ENCODE results near the gene NUDT19.
"Not testable (repeated sequence)": the region's sequence is repeated elsewhere in the genome, so short reads cannot be mapped to it uniquely, and the experiment has no call there.

Gene NUDT19

DNA sequence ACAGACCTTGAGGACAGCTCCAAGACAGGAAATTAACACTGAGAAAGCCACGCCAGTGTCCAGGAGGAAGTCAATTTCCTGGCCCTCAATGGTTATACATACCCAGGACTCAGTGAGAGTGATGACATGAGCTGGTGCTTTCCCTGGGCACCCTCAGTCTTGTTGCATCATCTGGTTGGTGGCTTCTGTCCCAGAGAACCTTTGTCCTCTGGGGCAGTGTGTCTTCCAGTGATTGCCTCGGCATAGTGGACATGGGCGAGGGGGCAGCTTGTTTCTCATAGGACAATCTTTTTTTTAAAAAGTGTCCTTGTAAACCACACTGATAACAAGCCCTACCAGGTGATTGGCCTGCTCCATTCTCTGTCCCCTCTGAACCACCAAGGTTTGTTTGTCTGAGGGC lies 5.2 kb downstream of the NUDT19 start:
- DNase-seq; intact Hi-C loops (cut with DNase I): not testable (repeated sequence)

DNA sequence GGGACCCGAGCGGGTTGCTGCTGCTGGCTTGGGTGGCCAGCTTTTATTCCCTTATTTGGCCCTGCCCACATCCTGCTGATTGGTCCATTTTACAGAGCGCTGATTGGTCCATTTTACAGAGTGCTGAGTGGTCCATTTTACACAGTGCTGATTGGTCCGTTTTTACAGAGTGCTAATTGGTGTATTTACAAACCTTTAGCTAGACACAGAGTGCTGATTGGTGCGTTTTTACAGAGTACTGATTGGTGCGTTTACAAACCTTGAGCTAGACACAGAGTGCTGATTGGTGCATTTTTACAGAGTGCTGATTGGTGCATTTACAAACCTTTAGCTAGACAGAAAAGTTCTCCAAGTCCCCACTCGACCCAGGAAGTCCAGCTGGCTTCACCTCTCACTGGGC lies 8.5 kb downstream of the NUDT19 start:
- intact Hi-C loops (cut with DNase I) = not testable (repeated sequence)

DNA sequence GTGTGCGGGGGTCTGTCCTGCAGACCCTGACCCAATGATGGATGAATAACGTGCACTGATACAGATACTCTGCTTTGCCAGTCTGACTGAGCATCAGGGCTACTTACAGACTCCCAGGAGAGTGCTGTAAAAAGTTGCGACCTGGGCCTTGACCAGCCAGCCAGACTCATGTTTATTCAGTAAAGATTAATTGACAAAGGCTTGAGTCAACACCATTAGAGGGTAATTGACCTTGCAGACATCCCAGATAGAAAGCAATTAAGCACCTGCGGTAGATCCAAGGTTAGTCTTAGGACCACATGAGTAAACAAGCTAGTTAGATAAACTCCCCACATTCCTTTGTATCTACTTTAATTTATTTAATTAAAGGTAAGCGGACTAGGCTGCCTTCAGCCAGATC lies 10.4 kb downstream of the NUDT19 start:
- intact Hi-C loops (cut with DNase I) = no loop called here

More for the DNA sequence above, 8.5 kb downstream of the NUDT19 start:
- not testable (repeated sequence) for DNase-seq

DNA sequence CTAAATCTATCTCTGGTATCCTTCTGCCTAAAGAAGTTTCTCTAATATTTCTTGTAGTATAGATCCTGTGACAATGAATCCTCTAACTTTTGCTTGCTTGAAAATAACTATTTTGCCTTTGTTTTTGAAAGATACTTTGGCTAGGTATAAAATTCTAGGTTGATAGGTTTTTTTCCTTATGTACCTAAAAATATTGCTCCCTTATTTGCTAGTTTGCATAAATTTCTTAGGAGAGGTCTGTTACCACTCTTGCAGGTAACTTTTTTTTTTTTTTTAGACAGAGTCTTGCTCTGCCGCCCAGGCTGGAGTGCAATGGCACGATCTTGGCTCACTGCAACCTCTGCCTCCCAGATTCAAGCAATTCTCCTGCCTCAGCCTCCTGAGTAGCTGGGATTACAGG lies 12.4 kb downstream of the NUDT19 start:
- DNase-seq; intact Hi-C loops (cut with DNase I): not testable (repeated sequence)

More for the DNA sequence above, 10.4 kb downstream of the NUDT19 start:
- no peak for DNase-seq

DNA sequence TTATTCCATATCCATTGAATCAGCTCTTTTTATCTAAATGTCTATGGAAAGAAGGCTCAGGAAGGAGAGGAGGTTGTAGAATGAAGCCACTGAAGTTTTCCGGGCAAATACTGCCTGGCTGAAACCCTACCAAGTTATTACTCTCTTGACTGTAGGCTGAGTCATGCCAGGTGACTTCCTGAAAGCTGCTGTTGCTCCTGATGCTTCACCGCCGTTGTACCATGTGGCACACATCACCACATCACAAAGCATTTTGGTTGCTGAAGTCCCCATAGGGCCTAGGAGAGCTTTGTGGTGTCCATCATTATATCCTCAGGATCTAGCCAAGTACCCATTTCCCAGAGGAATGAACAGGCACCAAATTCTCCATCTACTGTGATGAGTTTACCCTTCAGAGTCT lies 16.8 kb downstream of the NUDT19 start:
- intact Hi-C loops (cut with DNase I) = no loop called here
- DNase-seq = no peak

DNA sequence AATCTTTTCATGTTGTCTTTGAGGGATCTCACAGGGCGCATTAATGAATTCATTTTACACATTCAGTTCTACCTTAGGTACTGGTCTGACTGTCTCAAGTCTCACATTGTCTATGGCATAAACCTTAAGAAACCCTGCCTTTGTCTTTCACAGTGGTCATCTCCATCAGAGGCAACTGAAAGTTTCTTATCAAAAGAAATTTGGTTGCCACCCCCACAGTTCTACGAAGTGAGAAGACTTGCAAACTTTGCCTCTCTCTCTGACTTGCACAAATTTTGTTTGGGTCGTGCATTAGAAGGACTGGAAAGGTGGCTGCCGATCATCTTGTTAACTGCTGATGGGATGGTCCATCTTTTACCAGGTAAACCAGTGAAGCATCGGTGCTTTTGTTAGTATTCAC lies 17.4 kb downstream of the NUDT19 start:
- intact Hi-C loops (cut with DNase I) = no loop called here
- DNase-seq = no peak

DNA sequence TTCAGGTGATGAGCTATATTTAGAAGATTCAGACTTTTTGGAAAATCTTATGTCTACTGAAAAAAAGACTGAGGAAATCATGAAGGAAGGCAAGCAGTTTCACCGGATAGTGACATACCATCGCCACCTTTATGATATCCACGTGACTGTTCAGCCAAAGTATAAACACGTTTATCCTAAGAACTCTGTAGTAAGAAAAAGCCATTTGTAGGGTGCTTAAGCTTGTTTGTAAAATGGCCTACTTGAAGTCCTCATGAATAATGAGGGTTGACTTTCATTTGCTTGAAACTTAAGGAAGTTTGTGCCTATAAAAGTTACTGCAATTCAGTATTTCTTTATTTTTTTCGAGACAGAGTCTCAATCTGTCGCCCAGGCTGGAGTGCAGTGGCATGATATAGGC lies 20.1 kb downstream of the NUDT19 start:
- intact Hi-C loops (cut with DNase I) = no loop called here
- no peak for DNase-seq

DNA sequence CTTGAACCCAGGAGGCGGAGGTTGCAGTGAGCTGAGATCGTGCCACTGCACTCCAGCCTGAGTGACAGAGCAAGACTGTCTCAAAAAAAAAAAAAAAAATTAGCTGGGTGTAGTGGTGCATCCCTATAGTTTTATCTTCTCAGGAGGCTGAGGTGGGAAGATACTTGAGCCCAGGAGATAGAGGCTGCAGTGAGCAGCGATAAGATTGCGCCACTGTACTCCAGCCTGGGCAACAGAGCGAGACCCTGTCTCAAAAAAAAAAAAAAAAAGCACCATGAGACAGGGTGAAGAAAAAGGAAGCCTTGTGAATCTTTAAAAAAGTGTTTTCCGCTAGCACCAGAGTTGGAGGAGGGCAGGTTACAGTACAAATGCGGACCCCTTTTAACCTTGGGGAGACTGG lies 24.6 kb downstream of the NUDT19 start:
- intact Hi-C loops (cut with DNase I) = not testable (repeated sequence)

DNA sequence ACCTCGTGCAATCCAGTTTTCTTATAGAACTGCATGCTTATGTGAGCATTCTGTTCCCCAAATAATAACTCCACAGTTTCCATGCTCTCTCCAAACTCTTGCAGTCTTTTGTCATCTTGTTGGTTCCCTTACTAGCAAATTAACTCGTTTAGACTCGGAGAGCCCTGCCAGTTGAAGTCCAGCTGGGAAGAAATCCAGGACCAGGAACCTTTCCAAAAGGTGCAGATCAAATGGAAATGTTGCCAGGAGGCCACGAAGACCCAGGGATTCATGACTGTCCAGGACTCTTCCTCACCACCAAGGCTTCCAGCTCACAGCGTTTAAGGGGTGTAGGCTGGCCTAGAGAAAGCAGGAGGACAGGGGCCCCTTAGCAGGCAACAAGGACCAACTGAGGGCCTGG lies 25.9 kb downstream of the NUDT19 start:
- intact Hi-C loops (cut with DNase I) = no loop called here
- no peak for DNase-seq

More for the DNA sequence above, 24.6 kb downstream of the NUDT19 start:
- not testable (repeated sequence) for DNase-seq

DNA sequence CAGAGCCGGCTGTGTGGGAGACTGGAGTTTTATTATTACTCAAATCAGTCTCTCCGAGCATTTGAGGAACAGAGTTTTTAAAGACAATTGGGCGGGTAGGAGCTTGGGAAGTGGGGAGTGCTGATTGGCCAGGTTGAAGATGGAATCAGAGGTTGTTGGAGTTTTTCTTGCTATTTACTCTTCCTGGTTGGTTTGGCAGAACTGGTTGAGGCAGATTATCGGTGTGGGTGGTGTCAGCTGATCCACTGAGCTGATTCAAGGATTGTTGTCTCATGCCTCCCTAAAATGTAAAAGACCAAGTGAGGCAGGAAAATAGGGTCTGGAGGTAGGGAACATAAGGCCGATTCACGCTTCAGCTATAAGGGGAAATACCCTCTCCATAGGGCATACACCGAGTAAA lies 26.7 kb downstream of the NUDT19 start:
- intact Hi-C loops (cut with DNase I) = no loop called here
- peak in 11 of 42 donors; percentile 5 to 45 (median 17) for DNase-seq

DNA sequence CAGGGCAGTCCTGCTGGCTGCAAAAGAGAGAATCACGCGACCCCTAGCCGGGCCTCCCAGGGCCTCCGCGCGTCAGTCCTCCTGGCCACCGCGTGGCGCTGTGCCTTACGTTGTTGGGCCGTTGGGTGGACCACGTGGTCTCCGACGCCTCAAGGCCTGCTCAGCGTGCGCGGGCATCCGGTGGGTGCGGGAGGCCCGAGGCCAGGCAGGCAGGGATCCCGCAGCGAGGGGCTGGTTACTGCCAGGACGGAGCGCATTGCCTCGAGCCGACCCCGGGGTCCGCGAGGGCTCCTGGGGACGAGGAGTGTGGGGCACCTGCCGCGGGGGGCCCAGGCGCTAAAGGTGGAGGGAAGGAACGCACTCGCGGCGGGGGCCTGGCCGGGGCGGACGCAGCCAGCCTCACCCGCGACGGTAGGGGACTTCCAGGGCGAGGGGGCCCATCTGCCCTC lies 28.0 kb downstream of the NUDT19 start, which contains the start of gene TDRD12:
TSS of gene TDRD12 (plus strand) at position 157 of the 449 bp plus-strand sequence. CDS start 306 bp downstream, outside the sequence.
- intact Hi-C loops (cut with DNase I) = no loop called here
- DNase-seq = no peak

DNA sequence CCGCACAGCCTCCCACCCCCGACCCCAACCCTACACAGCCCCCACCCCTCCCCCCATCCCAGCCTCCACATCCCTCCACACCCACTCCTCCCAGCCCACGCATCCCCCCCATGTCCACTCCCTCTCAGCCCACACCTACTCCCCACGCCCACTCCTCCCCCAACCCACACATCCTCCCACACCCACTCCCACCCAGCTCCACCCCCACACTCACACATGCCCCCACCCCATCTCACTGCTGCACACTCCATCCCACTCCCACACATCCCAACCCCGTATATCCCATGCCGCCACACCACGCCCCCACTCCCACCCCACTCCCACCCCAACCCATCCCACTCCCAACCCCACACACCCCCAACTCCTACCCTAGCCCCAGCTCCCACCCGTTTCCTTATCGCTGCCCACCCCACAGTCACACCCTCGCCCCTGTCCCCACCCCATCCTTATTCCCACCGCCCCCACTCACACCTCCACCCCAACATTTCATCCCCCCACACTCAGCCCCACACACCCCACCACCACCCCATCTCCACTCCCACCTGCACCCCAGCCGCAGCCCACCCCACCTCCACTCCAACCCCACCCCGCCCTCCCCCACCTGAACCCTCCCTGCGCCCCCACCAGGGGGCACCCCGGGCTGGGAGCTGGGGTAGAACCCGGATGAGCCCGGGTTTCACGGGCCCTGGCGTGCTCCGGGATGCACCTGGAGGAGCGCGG lies 28.8 kb downstream of the NUDT19 start:
- no peak for DNase-seq
- intact Hi-C loops (cut with DNase I) = no loop called here

DNA sequence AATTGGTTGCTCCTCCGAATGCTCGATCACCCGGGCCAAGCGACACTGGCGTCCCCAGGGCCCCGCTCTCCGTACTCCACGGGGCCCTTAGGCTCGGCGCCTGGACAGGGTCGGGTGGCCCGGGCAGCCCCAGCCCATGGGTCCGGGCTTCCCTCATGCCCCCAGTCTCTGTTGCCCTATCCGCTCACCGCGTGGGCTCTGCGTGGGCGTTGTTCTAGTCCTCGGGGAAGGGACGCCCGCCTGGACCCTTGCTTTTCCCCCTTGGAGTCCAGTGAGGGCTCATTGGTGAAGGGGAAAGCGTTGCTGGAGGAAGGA lies 29.3 kb downstream of the NUDT19 start:
- intact Hi-C loops (cut with DNase I) = no loop called here
- no peak for DNase-seq

DNA sequence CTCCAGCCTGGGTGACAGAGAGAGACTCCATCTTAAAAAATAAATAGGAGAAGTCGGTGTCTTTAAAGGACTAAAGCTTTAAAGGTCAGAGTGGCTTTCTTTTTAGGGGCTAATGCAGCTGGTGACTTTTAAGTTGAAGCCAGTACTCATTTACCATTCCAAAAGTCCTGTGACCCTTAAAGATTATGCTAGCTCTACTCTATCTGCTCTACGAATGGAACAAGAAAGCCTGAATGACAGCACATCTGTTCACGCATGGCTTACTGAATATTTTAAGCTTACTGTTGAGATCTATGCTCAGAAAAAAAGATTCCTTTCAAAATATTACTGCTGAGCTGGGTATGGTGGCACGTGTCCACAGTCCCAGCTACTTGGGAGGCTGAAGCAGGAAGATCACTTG lies 44.3 kb downstream of the NUDT19 start:
- intact Hi-C loops (cut with DNase I) = no loop called here
- no peak for DNase-seq

DNA sequence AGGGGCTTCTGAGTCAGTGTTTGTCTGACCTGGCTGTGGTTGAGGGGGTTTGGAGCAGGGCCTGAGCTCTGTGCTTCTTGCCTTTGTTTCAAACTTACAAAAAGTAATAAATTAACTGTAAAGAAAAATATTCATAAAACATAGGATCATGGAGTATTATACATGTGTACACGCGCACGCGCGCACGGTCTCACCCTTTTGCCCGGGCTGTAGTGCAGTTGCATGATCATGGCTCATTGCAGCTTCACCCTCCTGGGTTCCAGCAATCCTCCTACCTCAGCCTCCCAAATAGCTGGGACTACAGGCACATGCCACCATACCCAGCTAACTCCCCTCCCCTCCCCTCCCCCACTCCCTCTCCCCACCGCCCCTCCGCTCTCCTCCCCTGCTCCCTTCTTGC lies 51.4 kb downstream of the NUDT19 start:
- DNase-seq = no peak
- intact Hi-C loops (cut with DNase I) = no loop called here

DNA sequence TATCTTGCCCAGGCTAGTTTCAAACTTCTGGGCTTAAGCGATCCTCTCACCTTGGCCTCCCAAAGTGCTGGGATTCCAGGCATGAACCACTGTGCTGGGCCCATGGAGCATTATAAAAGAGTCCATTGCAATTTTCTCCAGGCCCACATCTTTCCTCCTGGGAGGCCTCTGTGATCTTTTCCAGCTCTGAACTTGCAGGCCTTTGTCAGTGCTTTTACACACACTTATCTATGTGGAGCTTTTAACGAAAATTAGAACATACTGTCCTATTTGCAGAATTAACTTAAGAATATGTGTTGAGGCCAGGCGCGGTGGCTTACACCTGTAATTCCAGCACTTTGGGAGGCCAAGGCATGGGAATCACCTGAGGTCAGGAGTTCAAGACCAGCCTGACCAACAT lies 51.8 kb downstream of the NUDT19 start:
- intact Hi-C loops (cut with DNase I) = no loop called here
- DNase-seq = no peak

DNA sequence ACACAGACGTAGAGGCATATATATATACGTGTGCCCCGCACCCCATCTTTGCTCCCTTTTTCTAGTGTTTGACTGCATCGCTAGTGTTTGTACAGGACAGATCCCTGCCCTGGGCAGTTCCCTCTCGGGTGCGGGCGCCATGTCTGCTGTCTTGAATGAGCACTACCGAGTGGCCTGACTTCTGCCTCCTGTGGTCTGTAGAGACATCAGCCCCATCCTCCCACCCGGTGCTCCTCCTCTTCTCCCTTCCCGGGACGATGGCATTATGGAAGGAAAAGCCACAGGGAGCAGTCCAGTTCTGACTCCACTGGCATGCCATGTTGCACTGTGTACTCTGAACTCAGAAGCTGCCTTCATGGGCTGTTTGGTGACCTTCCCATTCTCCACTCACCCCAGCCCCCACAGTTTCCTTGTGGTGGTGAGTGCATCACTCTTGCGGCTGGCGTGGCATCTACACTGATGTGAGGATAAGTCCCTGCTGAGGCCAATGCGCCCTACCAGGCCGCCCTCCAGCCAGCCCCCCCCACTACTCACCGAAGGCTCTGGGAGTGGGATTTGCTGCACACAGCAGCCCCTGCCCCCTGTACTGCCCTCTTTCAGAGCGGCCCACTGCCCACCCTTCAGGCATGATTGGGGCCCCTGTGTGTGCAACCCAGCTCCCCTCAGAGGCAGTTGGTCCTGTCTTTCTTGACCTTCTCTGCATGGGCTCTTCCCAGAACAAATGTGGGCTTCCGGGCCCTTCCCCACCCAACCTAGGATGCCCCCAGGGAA lies 53.1 kb downstream of the NUDT19 start:
- intact Hi-C loops (cut with DNase I) = no loop called here
- no peak for DNase-seq

DNA sequence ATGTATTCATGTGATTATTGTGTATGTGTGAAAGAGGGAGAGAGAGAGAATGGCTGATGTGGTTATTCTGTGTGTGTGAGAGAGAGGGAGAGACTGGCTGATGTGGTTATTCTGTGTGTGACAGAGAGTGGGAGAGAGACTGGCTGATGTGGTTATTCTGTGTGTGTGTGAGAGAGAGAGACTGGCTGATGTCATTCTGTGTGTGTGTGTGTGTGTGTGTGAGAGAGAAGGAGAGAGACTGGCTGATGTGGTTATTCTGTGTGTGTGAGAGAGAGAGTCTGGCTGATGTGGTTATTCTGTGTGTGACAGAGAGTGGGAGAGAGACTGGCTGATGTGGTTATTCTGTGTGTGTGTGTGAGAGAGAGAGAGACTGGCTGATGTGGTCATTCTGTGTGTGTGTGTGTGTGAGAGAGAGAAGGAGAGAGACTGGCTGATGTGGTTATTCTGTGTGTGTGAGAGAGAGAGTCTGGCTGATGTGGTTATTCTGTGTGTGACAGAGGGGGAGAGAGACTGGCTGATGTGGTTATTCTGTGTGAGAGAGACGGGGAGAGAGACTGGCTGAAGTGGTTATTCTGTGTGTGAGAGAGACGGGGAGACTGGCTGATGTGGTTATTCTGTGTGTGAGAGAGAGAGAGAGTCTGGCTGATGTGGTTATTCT lies 54.1 kb downstream of the NUDT19 start:
- DNase-seq; intact Hi-C loops (cut with DNase I): not testable (repeated sequence)

DNA sequence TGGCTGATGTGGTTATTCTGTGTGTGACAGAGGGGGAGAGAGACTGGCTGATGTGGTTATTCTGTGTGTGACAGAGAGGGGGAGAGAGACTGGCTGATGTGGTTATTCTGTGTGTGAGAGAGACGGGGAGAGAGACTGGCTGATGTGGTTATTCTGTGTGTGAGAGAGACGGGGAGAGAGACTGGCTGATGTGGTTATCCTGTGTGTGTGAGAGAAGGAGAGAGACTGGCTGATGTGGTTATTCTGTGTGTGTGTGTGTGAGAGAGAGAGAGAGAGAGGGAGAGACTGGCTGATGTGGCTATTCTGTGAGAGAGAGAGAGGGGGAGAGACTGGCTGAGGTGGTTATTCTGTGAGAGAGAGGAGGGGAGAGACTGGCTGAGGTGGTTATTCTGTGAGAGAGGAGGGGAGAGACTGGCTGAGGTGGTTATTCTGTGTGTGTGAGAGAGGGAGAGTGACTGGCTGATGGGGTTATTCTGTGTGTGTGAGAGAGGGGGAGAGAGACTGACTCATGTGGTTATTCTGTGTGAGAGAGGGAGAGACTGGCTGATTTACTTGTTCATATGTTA lies 55.1 kb downstream of the NUDT19 start:
- intact Hi-C loops (cut with DNase I) = not testable (repeated sequence)
- peak in 1 of 42 donors; percentile 6 for DNase-seq

DNA sequence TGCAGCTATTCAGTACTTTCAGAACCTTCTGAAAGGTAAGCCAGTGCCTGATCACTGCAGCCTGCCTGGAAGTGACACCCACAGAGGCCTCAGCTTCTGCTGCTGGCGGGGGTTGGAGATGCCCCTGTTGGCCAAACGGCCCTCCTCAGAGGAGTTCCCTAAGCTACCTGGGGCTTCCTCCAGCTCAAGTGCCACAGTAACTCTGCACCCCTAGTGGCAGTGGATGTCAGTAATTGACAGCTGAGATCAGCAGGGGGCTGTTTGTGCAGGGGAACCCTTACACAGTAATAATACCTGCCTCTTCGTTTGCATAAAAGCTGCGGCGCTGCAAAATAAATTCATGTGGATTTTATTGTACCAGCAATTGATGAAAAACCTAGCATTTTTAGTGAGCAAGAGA lies 56.9 kb downstream of the NUDT19 start:
- intact Hi-C loops (cut with DNase I) = no loop called here

More for the DNA sequence above, 56.9 kb downstream of the NUDT19 start:
- peak in 2 of 42 donors; percentile 7 to 11 for DNase-seq

Data from head of caudate nucleus (tissue), 42 donors.